ENCODE results near the gene CRY1.

- TF ChIP-seq, protein P1, sequence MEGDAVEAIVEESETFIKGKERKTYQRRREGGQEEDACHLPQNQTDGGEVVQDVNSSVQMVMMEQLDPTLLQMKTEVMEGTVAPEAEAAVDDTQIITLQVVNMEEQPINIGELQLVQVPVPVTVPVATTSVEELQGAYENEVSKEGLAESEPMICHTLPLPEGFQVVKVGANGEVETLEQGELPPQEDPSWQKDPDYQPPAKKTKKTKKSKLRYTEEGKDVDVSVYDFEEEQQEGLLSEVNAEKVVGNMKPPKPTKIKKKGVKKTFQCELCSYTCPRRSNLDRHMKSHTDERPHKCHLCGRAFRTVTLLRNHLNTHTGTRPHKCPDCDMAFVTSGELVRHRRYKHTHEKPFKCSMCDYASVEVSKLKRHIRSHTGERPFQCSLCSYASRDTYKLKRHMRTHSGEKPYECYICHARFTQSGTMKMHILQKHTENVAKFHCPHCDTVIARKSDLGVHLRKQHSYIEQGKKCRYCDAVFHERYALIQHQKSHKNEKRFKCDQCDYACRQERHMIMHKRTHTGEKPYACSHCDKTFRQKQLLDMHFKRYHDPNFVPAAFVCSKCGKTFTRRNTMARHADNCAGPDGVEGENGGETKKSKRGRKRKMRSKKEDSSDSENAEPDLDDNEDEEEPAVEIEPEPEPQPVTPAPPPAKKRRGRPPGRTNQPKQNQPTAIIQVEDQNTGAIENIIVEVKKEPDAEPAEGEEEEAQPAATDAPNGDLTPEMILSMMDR (IDR thresholded peaks at IDR 0.05): no peak
- no peak for TF ChIP-seq POLR2A (IDR thresholded peaks at IDR 0.05)
- no peak for TF ChIP-seq POLR2AphosphoS5 (IDR thresholded peaks at IDR 0.05)
Measured at GRCh38 chr12:107108995-107109508, 15.7 kb upstream of the CRY1 start.

Measured in stomach (tissue), 4 donors.